Activated CD8-positive, alpha-beta memory T cell treated with anti-CD3 and anti-CD28 coated beads, Interleukin-2, amount 50 U/mL, for 24 hours (primary cell): ENCODE measurements around the gene HSBP1L1.

Experiments used
- DNase-seq: peaks from one replicate; pipeline ENCODE4 v3.0.0-alpha.2; 2020; ENCODE audit errors: extremely low read depth

HSBP1L1 gene

GRCh38 chr18:79930020-79930642 lies 34.3 kb upstream of the HSBP1L1 start:
- DNase-seq, result no peak

GRCh38 chr18:79931475-79931874 lies 33.0 kb upstream of the HSBP1L1 start:
- DNase-seq, result no peak

- DNase-seq, result no peak
These were observed 31.5 kb upstream of the HSBP1L1 start for GRCh38 chr18:79932907-79933306.

- DNase-seq, result no peak
These were observed 30.7 kb upstream of the HSBP1L1 start for GRCh38 chr18:79933765-79934164.

GRCh38 chr18:79934311-79935097 lies 29.9 kb upstream of the HSBP1L1 start:
- DNase-seq, result no peak

GRCh38 chr18:79935098-79935480 lies 29.4 kb upstream of the HSBP1L1 start:
- no peak for DNase-seq

GRCh38 chr18:79935499-79935898 lies 28.9 kb upstream of the HSBP1L1 start:
- no peak for DNase-seq

GRCh38 chr18:79935925-79936324 lies 28.5 kb upstream of the HSBP1L1 start:
- no peak for DNase-seq

- DNase-seq, result no peak
These were observed 27.8 kb upstream of the HSBP1L1 start for GRCh38 chr18:79936641-79937040.

- no peak for DNase-seq
These were observed 27.2 kb upstream of the HSBP1L1 start for GRCh38 chr18:79937103-79937860.

GRCh38 chr18:79938196-79938595 lies 26.2 kb upstream of the HSBP1L1 start:
- DNase-seq, result no peak

GRCh38 chr18:79939096-79939495 lies 25.3 kb upstream of the HSBP1L1 start:
- DNase-seq, result no peak

GRCh38 chr18:79940126-79940813 lies 24.2 kb upstream of the HSBP1L1 start:
- no peak for DNase-seq

- no peak for DNase-seq
These were observed 23.5 kb upstream of the HSBP1L1 start for GRCh38 chr18:79940814-79941472.

GRCh38 chr18:79941473-79942119 lies 22.8 kb upstream of the HSBP1L1 start:
- no peak for DNase-seq

GRCh38 chr18:79942211-79942610 lies 22.2 kb upstream of the HSBP1L1 start:
- DNase-seq, result no peak

- DNase-seq, result no peak
These were observed 21.4 kb upstream of the HSBP1L1 start for GRCh38 chr18:79942786-79943607.

GRCh38 chr18:79943608-79944125 lies 20.8 kb upstream of the HSBP1L1 start:
- DNase-seq, result no peak

GRCh38 chr18:79944126-79944731 lies 20.2 kb upstream of the HSBP1L1 start:
- DNase-seq, result no peak

GRCh38 chr18:79944746-79945117 lies 19.7 kb upstream of the HSBP1L1 start:
- no peak for DNase-seq
